ENCODE results near the gene SCGB1D1. TPM values are rescaled to one million over a fixed set of nuclear protein-coding genes. Genes with fewer than 3 reads are reported as not detected.
"Not testable (repeated sequence)": the region's sequence is repeated elsewhere in the genome, so short reads cannot be mapped to it uniquely, and the experiment has no call there.

The SCGB1D1 gene
- total RNA-seq, 1 donor = not detected

GRCh38 chr11:62181097-62181496 lies 8.9 kb upstream of the SCGB1D1 start:
- H3K4me3 ChIP-seq (ENCODE audit: low read depth, low read length) = no peak overlapping the region
- TF ChIP-seq CTCF (IDR thresholded peaks at IDR 0.05; ENCODE audit: insufficient read depth, low read length) = no peak
- DNase-seq (ENCODE audit: low read depth) = no peak

- no peak overlapping the region for H3K4me3 ChIP-seq (ENCODE audit: low read depth, low read length)
- no peak for DNase-seq (ENCODE audit: low read depth)
- TF ChIP-seq CTCF (IDR thresholded peaks at IDR 0.05; ENCODE audit: insufficient read depth, low read length) = no peak
Observed at GRCh38 chr11:62182147-62182891, 7.7 kb upstream of the SCGB1D1 start.

- no peak overlapping the region for H3K4me3 ChIP-seq (ENCODE audit: low read depth, low read length)
- no peak for DNase-seq (ENCODE audit: low read depth)
- TF ChIP-seq CTCF (IDR thresholded peaks at IDR 0.05; ENCODE audit: insufficient read depth, low read length) = no peak
Observed at GRCh38 chr11:62186195-62186594, 3.8 kb upstream of the SCGB1D1 start.

- no peak for TF ChIP-seq CTCF (IDR thresholded peaks at IDR 0.05; ENCODE audit: insufficient read depth, low read length)
- no peak for DNase-seq (ENCODE audit: low read depth)
- H3K4me3 ChIP-seq (ENCODE audit: low read depth, low read length) = no peak overlapping the region
Observed at GRCh38 chr11:62193952-62194351, 3.9 kb downstream of the SCGB1D1 start.

GRCh38 chr11:62195010-62195409 lies 5.0 kb downstream of the SCGB1D1 start:
- H3K4me3 ChIP-seq (ENCODE audit: low read depth, low read length); DNase-seq (ENCODE audit: low read depth): not testable (repeated sequence)

- H3K4me3 ChIP-seq (ENCODE audit: low read depth, low read length) = no peak overlapping the region
- TF ChIP-seq CTCF (IDR thresholded peaks at IDR 0.05; ENCODE audit: insufficient read depth, low read length) = no peak
- no peak for DNase-seq (ENCODE audit: low read depth)
Observed at GRCh38 chr11:62195945-62196344, 5.9 kb downstream of the SCGB1D1 start.

- not testable (repeated sequence) for DNase-seq (ENCODE audit: low read depth); H3K4me3 ChIP-seq (ENCODE audit: low read depth, low read length)
Observed at GRCh38 chr11:62197400-62197799, 7.4 kb downstream of the SCGB1D1 start.

- H3K4me3 ChIP-seq (ENCODE audit: low read depth, low read length) = no peak overlapping the region
- no peak for DNase-seq (ENCODE audit: low read depth)
- no peak for TF ChIP-seq CTCF (IDR thresholded peaks at IDR 0.05; ENCODE audit: insufficient read depth, low read length)
Observed at GRCh38 chr11:62201376-62201775, 11.4 kb downstream of the SCGB1D1 start.
